ENCODE measurements around the gene RPRM.

DNA sequence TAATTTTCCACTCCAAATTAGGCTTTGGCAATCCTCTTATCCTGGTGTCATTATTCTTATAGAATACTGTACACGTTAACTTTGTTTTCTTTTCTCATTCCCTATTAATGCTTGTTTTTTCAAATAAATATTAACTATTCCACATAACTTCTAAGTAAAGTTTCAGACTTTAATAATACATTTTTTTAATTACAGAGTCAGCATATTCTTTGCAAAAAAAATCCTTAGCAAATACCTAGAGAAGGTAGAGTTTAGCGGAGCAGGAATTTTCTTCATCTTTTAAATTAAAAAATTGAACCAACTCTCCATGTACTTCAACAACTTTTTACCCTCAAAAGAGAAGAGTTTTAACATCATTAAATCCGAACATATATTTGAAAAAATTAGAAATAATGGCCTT lies 45.2 kb downstream of the RPRM start:
- TF ChIP-seq, protein P1, sequence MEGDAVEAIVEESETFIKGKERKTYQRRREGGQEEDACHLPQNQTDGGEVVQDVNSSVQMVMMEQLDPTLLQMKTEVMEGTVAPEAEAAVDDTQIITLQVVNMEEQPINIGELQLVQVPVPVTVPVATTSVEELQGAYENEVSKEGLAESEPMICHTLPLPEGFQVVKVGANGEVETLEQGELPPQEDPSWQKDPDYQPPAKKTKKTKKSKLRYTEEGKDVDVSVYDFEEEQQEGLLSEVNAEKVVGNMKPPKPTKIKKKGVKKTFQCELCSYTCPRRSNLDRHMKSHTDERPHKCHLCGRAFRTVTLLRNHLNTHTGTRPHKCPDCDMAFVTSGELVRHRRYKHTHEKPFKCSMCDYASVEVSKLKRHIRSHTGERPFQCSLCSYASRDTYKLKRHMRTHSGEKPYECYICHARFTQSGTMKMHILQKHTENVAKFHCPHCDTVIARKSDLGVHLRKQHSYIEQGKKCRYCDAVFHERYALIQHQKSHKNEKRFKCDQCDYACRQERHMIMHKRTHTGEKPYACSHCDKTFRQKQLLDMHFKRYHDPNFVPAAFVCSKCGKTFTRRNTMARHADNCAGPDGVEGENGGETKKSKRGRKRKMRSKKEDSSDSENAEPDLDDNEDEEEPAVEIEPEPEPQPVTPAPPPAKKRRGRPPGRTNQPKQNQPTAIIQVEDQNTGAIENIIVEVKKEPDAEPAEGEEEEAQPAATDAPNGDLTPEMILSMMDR (conservative IDR thresholded peaks at IDR 0.05), result no peak
- TF ChIP-seq EZH2 (IDR thresholded peaks at IDR 0.05; ENCODE audit: low read depth), result no peak
